ENCODE results near the gene EXOC3L2.

- TF ChIP-seq CTCF (IDR thresholded peaks at IDR 0.05; ENCODE audit: low read length) (no peak), EZH2 (optimal IDR thresholded peaks at IDR 0.05; ENCODE audit: low read depth, low read length) (no peak)
These were observed 61.1 kb downstream of the EXOC3L2 start for GRCh38 chr19:45184115-45184514.
